ELF-1 (cell line): Measurements from ENCODE around the gene PLCB1.

Source experiments
- DNase-seq: peaks from one replicate; pipeline ENCODE4 v3.0.0-alpha.2; 2016; ENCODE audit warnings: low read depth, low spot score

The PLCB1 gene

GRCh38 chr20:8212286-8212685 lies 80.2 kb downstream of the PLCB1 start:
- DNase-seq, result no peak

GRCh38 chr20:8213270-8213669 lies 81.2 kb downstream of the PLCB1 start:
- no peak for DNase-seq

GRCh38 chr20:8213831-8214587 lies 81.9 kb downstream of the PLCB1 start:
- no peak for DNase-seq

- no peak for DNase-seq
These were observed 83.3 kb downstream of the PLCB1 start for GRCh38 chr20:8215361-8215781.

- no peak for DNase-seq
These were observed 84.5 kb downstream of the PLCB1 start for GRCh38 chr20:8216375-8217200.

DNA sequence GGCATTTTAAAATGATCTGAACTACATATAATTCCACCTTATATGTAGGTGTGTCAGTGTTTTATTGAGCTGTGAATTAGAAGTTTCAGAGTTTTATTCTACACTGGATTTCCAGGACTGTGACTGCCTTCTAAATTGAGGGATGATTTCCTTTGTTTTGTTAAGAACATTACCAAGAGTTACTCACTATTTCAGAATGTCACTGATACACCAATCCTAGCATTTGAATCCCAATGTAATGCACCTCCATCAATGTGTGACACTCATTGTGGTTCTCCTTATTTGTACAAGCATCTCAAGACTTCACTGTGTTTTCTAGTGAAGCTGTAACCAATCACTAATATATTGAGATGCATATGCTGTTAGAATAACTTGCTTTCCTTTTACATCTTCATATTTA lies 86.8 kb downstream of the PLCB1 start:
- no peak for DNase-seq

DNA sequence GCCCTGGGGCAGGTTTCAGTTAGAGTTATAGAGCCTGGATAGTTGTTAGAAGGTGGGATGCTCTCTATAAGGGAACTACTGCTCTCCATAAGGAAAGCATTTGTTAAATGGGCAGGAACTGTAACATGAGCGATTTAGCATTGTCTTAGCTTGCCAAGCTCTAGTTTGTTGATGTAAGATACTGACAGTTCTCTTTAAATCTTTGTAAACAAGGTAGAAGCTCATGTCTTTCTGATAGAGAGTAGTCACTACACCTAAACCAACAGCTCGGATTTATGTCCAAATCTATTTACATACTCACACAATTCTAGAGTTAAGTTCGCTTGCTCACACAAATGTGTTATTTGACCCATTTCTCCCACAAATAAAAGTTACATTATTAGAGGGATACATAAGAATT lies 87.3 kb downstream of the PLCB1 start:
- DNase-seq, result no peak

GRCh38 chr20:8220716-8221115 lies 88.7 kb downstream of the PLCB1 start:
- no peak for DNase-seq

DNA sequence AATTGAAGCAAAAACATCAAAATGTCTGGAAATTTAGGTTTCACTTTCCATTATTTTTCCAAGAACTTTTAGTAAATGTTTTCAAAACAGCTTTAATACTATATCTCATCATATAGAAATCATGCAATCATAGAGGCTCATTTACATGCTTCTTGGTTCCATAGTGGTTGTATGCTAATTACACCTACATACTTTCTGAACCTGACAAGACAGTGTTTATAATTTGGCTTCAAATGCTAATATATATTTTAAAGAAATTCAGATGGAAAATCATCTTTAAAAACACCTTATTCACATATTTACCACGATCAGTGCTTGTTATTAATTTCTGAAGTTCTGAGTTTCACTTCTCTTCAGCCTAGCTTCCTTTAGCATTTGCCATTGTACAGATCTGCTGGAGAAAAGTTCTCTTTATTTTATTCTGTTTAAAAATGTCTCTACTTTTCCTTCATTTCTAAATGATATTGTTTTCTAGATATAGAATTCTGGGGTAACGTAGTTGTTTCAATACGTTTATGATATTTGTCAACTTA lies 89.9 kb downstream of the PLCB1 start:
- DNase-seq, result no peak

DNA sequence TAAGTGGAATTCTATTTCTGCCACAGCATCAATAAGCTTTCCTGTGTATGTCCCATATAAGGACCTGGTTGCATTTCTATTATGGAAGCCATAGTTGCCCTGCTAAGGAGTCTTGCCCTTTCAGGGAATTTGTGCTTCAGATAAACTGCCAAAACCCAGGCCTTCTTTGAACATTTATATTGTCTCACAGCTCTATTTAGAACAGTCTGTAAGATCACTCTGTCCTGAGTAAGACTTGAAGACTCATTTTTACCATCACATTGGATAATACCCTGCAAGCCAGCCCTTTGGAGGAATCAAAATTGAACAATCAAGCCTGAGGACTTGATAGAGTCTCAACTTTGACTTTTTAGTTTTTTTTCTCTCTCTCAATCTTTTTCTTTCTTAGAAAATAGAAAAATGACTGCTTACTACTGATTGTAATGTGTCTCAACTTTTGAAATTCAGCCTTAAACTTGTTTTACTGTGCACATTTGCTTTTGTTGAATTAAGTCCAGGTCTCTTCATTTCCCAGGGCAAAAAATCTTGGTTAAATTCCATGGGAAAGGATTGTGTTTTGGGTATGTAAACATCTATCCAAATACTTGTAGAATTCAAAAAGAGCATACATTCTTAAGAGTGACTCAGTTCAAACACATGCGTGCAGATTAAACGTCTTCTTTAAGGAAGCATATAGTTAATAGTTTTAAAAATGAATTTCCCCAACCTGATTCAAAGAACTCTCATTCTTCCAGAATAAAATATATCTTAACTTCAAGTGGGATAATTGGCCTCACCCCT lies 91.2 kb downstream of the PLCB1 start:
- no peak for DNase-seq

- DNase-seq, result no peak
These were observed 93.6 kb downstream of the PLCB1 start for GRCh38 chr20:8225658-8226057.

DNA sequence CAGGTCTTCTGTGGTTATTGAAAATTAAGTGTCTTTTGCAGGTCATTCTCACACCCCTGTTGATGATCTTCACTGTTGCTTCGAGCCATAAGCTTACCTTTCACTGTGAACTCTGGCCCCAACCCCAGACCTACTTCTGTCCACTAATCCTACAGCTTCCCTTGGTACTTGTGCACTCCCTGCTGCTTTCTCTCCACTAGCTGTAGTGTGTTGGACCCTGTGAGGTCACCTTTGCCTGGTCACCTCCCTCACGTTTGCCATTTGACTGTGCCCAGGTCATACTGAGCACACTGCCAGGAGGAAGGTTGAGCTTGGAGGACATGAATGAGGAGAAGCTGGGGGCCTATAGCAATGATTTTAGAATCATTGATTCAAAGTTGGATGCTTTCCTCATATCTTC lies 94.0 kb downstream of the PLCB1 start:
- DNase-seq, result no peak

GRCh38 chr20:8227293-8227692 lies 95.2 kb downstream of the PLCB1 start:
- DNase-seq, result no peak

DNA sequence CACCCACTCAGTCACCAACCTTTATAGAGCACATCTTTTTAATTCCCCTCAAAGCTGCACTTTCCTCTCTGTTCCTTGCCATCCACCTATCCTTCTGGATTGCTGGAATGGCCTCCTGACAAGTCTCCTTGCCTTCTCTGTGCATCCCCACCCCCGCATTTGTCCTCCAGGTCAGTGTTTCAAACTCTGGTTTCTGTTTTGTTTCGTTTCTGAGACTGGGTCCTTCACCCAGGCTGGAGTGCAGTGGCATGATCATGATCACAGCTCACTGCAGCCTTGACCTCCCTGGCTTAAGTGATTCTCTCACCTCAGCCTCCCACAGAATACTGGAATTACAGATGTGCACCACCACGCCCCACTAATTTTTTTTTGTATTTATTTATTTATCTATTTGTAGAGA lies 96.2 kb downstream of the PLCB1 start:
- DNase-seq, result no peak

DNA sequence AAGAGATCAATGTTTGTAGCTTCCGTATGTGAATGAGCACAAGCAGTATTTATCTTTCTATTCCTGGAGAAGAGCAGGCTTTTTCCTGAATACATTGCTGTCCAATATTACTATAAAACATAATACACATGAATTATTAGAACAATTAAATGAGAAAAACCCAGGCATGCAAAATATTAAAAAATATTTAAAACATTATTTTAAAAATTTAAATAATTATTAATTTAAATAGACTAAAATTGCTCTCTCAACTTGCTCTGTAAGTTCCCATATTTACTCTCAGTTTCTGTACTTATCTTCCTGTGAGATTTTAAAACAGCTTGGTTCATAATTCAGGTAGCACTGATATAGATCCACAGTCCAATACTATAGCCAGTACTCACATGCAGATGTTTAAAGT lies 97.0 kb downstream of the PLCB1 start:
- no peak for DNase-seq

GRCh38 chr20:8231038-8231437 lies 99.0 kb downstream of the PLCB1 start:
- DNase-seq, result no peak

- DNase-seq, result no peak
These were observed 100.3 kb downstream of the PLCB1 start for GRCh38 chr20:8232332-8232731.

DNA sequence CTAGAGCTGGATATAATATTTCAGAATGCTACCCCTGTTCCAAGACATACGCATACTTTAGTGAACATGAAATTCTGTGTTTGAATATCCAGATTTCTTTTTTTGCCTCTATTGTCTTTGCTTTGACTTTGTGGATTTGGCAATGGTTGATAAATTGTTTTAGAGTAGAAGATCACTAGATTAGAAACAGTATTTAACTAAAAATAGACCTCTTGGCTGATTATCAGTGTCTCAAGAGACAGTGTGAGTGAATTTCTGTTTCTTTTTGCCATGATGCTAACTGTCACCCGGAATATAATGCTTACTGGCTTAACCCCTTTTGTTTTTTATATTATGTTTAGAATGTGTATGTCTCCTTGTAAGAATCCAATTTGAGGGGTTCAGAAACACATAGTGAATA lies 102.5 kb downstream of the PLCB1 start:
- no peak for DNase-seq

DNA sequence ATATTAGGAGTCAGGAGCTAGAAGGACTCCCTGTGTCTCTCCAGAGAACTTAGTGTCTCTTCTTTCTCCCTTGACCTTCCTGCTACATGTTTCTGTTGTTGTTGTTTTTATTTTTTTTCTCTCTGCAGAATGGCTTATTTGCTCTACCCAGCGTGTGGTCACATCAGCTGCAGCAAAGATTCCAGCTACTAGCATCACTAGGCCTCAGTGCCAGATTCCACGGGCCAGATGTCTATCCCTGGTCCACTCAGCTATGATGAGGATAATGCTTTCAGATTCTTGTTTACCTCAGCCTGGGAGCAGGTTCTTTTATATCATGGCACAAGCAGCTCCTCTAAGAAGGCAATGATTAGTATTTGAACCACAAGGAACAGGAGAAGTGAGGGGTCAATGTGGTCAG lies 110.0 kb downstream of the PLCB1 start:
- no peak for DNase-seq

- DNase-seq, result no peak
These were observed 111.0 kb downstream of the PLCB1 start for GRCh38 chr20:8242827-8243724.

- no peak for DNase-seq
These were observed 112.6 kb downstream of the PLCB1 start for GRCh38 chr20:8244637-8245036.
